NCI-H2196 (cell line): ENCODE data around the gene SLC6A8.
A peak's percentile ranks its signal among the peaks of the same experiment; 100 is the strongest.

ENCODE experiments used
- DNase-seq: peaks from one replicate; lab custom pipeline; 2025; ENCODE audit not compliant: unreplicated experiment; lab: John Stamatoyannopoulos, UW

Gene SLC6A8

GRCh38 chrX:153687121-153688039 is at the start of gene SLC6A8:
Gene SLC6A8 (plus strand): TSS chrX:153687926. CDS start chrX:153688575, 649 bp downstream.
- peak; percentile 49 for DNase-seq

- no peak for DNase-seq
Measured at GRCh38 chrX:153638041-153638371, 49.7 kb upstream of the SLC6A8 start.

- no peak for DNase-seq
Measured at GRCh38 chrX:153638436-153639176, 49.1 kb upstream of the SLC6A8 start.

GRCh38 chrX:153639177-153640044 is 48.3 kb upstream of the SLC6A8 start:
- no peak for DNase-seq

GRCh38 chrX:153640045-153640686 is 47.6 kb upstream of the SLC6A8 start:
- DNase-seq, result no peak

GRCh38 chrX:153640736-153641575 is 46.8 kb upstream of the SLC6A8 start:
- no peak for DNase-seq

- DNase-seq, result peak; percentile 17
Measured at GRCh38 chrX:153641627-153642026, 46.1 kb upstream of the SLC6A8 start.

GRCh38 chrX:153642051-153642654 is 45.6 kb upstream of the SLC6A8 start:
- no peak for DNase-seq

- DNase-seq, result peak; percentile 13
Measured at GRCh38 chrX:153642655-153643430, 44.9 kb upstream of the SLC6A8 start.

GRCh38 chrX:153643431-153644351 is 44.0 kb upstream of the SLC6A8 start:
- DNase-seq, result no peak

GRCh38 chrX:153644356-153645125 is 43.2 kb upstream of the SLC6A8 start:
- DNase-seq, result no peak

- no peak for DNase-seq
Measured at GRCh38 chrX:153645151-153645550, 42.6 kb upstream of the SLC6A8 start.

GRCh38 chrX:153645921-153646488 is 41.7 kb upstream of the SLC6A8 start:
- no peak for DNase-seq

GRCh38 chrX:153646620-153647373 is 40.9 kb upstream of the SLC6A8 start, which contains the start of gene DUSP9:
Gene DUSP9 (plus strand): TSS chrX:153647203. CDS start chrX:153647954, 751 bp downstream.
- DNase-seq, result peak; percentile 47

GRCh38 chrX:153647461-153648357 is 40.0 kb upstream of the SLC6A8 start:
- no peak for DNase-seq
